B cell (primary cell): ENCODE results near the gene MBD6. TPM values are rescaled to one million over a fixed set of nuclear protein-coding genes. Genes with fewer than 3 reads are reported as not detected.

ENCODE experiments used
- ATAC-seq: fragments of 200-7000 bp; cut with Tn5 transposase; one replicate; pipeline ENCODE4 v1.10.0; 2021; ENCODE audit warnings: low read depth, mild to moderate bottlenecking, moderate number of reproducible peaks, moderate library complexity
- CTCF ChIA-PET: fragments of 350-600 bp; sonication (Branson Sonifier 250); formaldehyde crosslinking; loops from one replicate; lab custom pipeline; 2021; ENCODE audit warnings: antibody characterized with exemption, inconsistent platforms; lab: Charles Lee
- POLR2A ChIA-PET: fragments of 350-600 bp; sonication (Branson Sonifier 250); formaldehyde crosslinking; loops from one replicate; lab custom pipeline; 2021; ENCODE audit warnings: antibody characterized with exemption; lab: Charles Lee
- DNase-seq: peaks from one replicate; pipeline ENCODE4 v3.0.0; 2013
- H2AFZ ChIP-seq: 2 replicates; pipeline ENCODE4 v1.6.1; 2012; ENCODE audit warnings: mild to moderate bottlenecking, low read depth, low read length; ENCODE audit not compliant: insufficient read depth, poor library complexity, severe bottlenecking
- H3K27ac ChIP-seq, 2 donors: 1 replicate in 1 of 2; 2 replicates in 1 of 2; pipeline ENCODE4 v1.5.1; 2012 to 2013; ENCODE audit warnings: low read length in 2 of 2, mild to moderate bottlenecking in 2 of 2, moderate library complexity in 1 of 2
- H3K27me3 ChIP-seq, 4 experiments: fragments of 200-600 bp in 1 of 4; sonication (generic) in 1 of 4; replicated peaks in 1 of 4; 1 replicate in 2 of 4; 2 replicates in 2 of 4; pipeline versions ENCODE4 v1.6.1 to v1.7.0; 2013 to 2016; ENCODE audit warnings: low read length in 3 of 4, mild to moderate bottlenecking in 2 of 4, mixed read lengths in 1 of 4, moderate library complexity in 1 of 4; ENCODE audit not compliant: insufficient read depth in 4 of 4, control insufficient read depth in 3 of 4; ENCODE audit errors: control extremely low read depth in 1 of 4
- H3K36me3 ChIP-seq, 2 experiments: replicated peaks in 1 of 2; 1 replicate in 1 of 2; 2 replicates in 1 of 2; pipeline versions ENCODE4 v1.6.1 to v1.7.1; 2013; ENCODE audit warnings: low read length in 1 of 2; ENCODE audit not compliant: insufficient read depth in 2 of 2, control insufficient read depth in 1 of 2; ENCODE audit errors: control extremely low read depth in 1 of 2, extremely low read depth in 1 of 2
- H3K4me1 ChIP-seq, 2 donors: fragments of 200-600 bp in 1 of 2; sonication (generic) in 1 of 2; 1 replicate in 1 of 2; 2 replicates in 1 of 2; pipeline versions ENCODE4 v1.5.1 to v1.6.1; 2013 to 2017; ENCODE audit warnings: low read length in 2 of 2; ENCODE audit not compliant: control insufficient read depth in 2 of 2, insufficient read depth in 2 of 2
- H3K4me2 ChIP-seq: replicated peaks from 2 replicates; pipeline ENCODE3; 2012; ENCODE audit warnings: mild to moderate bottlenecking, low read depth, low read length; ENCODE audit not compliant: poor library complexity, severe bottlenecking
- H3K4me3 ChIP-seq, 5 experiments: fragments of 200-600 bp in 1 of 5; sonication (generic) in 1 of 5; 1 replicate in 3 of 5; 2 replicates in 2 of 5; pipeline versions ENCODE4 v1.5.1 to v1.7.0; 2011 to 2016; ENCODE audit warnings: low read length in 4 of 5, mild to moderate bottlenecking in 4 of 5, low read depth in 2 of 5, control low read depth in 1 of 5, moderate library complexity in 1 of 5; ENCODE audit not compliant: insufficient read depth in 1 of 5; ENCODE audit errors: control extremely low read depth in 1 of 5, extremely low read depth in 1 of 5
- H3K79me2 ChIP-seq: fragments of 200-600 bp; sonication (generic); one replicate; pipeline ENCODE4 v1.6.0; 2016; ENCODE audit warnings: low read length; ENCODE audit not compliant: control insufficient read depth, insufficient read depth
- H3K9ac ChIP-seq: fragments of 200-600 bp; sonication (generic); 2 replicates; pipeline ENCODE4 v1.6.1; 2017; ENCODE audit warnings: mild to moderate bottlenecking, low read length, moderate library complexity
- H3K9me3 ChIP-seq, 3 donors: one replicate each; pipeline versions ENCODE4 v1.6.1 to v1.7.1; 2013; ENCODE audit warnings: low read length in 2 of 3; ENCODE audit not compliant: control insufficient read depth in 2 of 3, insufficient read depth in 1 of 3; ENCODE audit errors: control extremely low read depth in 1 of 3
- H4K20me1 ChIP-seq: 2 replicates; pipeline ENCODE4 v1.6.0; 2012; ENCODE audit warnings: mild to moderate bottlenecking, low read length; ENCODE audit not compliant: insufficient read depth, control insufficient read depth, poor library complexity, severe bottlenecking
- H3K27ac Mint-ChIP-seq: one replicate; pipeline ENCODE4 v1.8.0; 2021; ENCODE audit warnings: mixed read lengths
- H3K27me3 Mint-ChIP-seq: one replicate; pipeline ENCODE4 v1.8.0; 2021; ENCODE audit warnings: mixed read lengths
- H3K4me1 Mint-ChIP-seq: one replicate; pipeline ENCODE4 v1.8.0; 2021; ENCODE audit warnings: mixed read lengths
- H3K4me3 Mint-ChIP-seq: one replicate; pipeline ENCODE4 v1.8.0; 2021; ENCODE audit warnings: mixed read lengths
- H3K9me3 Mint-ChIP-seq: one replicate; pipeline ENCODE4 v1.8.0; 2022; ENCODE audit warnings: mixed read lengths; ENCODE audit not compliant: insufficient read depth
- EZH2 ChIP-seq: IDR thresholded peaks from 2 replicates; pipeline ENCODE4 v1.6.1; 2012; ENCODE audit warnings: borderline replicate concordance, low read depth, mild to moderate bottlenecking, moderate library complexity, low read length; ENCODE audit not compliant: insufficient read depth, poor library complexity, severe bottlenecking
- WGBS: methylation state at CpG from one replicate; pipeline ENCODE4 v1.1.5; 2013; ENCODE audit warnings: missing lambda C conversion rate; ENCODE audit not compliant: insufficient coverage; 5-methylcytosine and 5-hydroxymethylcytosine counted together
- intact Hi-C: fragments of 100-400 bp; cut with micrococcal nuclease; formaldehyde crosslinking; loops from one replicate; pipeline ENCODE4 v1.10.0; 2022
- polyA plus RNA-seq: library from polyadenylated mRNA; depleted of rRNA; stranded (reverse); fragments of >200 nt; gene quantifications from 2 replicates; pipeline ENCODE4 v1.2.3, GENCODE V29; 2012
- total RNA-seq, 2 donors: library from RNA; stranded (reverse); fragments of 120-200 nt in 1 of 2; gene quantifications; 1 replicate in 1 of 2; 2 replicates in 1 of 2; pipeline versions ENCODE4 v1.2.3 to v1.2.4, GENCODE V29; 2013 to 2022
- TF ChIP-seq, protein P1 (sequence below): fragments of 200-600 bp; IDR thresholded peaks from one replicate; pipeline ENCODE4 v1.8.0; 2022; ENCODE audit warnings: antibody characterized with exemption, mild to moderate bottlenecking

Gene MBD6
- total and polyA plus RNA-seq, 2 donors (not counting 1 experiment from before 2014, with no cell fraction given), result 39.4 to 121 TPM

DNA sequence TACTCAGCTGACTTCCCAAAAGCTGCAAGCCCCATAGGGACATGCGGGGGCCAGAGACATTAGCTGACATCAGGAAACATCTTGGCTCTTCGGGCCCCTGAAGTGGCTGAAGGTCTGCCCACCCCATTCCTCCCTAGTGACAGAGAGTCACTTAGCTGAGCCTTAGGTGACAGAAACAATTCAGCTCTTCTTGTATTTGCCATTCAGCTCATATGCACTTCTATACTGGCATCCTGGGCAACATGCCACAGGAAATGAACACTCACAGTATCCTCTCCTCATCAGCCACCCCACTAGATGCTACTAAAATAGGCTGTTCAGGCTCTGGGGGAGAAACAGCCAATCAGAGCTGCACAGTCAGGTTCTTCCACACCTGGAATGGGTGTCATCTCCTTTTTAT, 21.0 kb downstream of the MBD6 start:
- DNase-seq, result no peak
- no peak overlapping the region for H3K4me3 Mint-ChIP-seq
- 30% methylated on average over 2 of the region's 2 CpGs for WGBS

More for the DNA sequence above, 21.0 kb downstream of the MBD6 start:
- H3K4me1 Mint-ChIP-seq, result peaks cover 31% of the 10 kb centered on the region
- intact Hi-C loops, result no loop called here
- ChIA-PET POLR2A (interaction anchor here (1.9 kb wide), 1 partner anchor 20 kb away, joined by 13 read pairs; no protein-coding TSS in a partner anchor), CTCF (interaction anchor here (0.7 kb wide), 1 partner anchor 20 kb away, joined by 3 read pairs; no protein-coding TSS in a partner anchor)
- peaks cover 11 to 13% of the 10 kb centered on the region in 2 donors for H3K4me1 ChIP-seq
- no peak overlapping the region for H3K4me2 ChIP-seq
- no peak overlapping the region for H3K27ac ChIP-seq
- H2AFZ ChIP-seq, result no peak overlapping the region
- H3K36me3 ChIP-seq, result peaks cover 0 to 23% of the 10 kb centered on the region in 2 experiments
- no peaks in the 10 kb centered on the region for H3K9me3 Mint-ChIP-seq
- H3K4me3 ChIP-seq, result no peak overlapping the region
- no peaks in the 10 kb centered on the region for H3K27me3 Mint-ChIP-seq
- H3K9me3 ChIP-seq, result no peaks in the 10 kb centered on the region
- ATAC-seq, result no peak
- no peak overlapping the region for H3K9ac ChIP-seq
- no peak overlapping the region for H3K27ac Mint-ChIP-seq
- no peak for TF ChIP-seq EZH2
- TF ChIP-seq, protein P1, sequence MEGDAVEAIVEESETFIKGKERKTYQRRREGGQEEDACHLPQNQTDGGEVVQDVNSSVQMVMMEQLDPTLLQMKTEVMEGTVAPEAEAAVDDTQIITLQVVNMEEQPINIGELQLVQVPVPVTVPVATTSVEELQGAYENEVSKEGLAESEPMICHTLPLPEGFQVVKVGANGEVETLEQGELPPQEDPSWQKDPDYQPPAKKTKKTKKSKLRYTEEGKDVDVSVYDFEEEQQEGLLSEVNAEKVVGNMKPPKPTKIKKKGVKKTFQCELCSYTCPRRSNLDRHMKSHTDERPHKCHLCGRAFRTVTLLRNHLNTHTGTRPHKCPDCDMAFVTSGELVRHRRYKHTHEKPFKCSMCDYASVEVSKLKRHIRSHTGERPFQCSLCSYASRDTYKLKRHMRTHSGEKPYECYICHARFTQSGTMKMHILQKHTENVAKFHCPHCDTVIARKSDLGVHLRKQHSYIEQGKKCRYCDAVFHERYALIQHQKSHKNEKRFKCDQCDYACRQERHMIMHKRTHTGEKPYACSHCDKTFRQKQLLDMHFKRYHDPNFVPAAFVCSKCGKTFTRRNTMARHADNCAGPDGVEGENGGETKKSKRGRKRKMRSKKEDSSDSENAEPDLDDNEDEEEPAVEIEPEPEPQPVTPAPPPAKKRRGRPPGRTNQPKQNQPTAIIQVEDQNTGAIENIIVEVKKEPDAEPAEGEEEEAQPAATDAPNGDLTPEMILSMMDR, result no peak
- H3K79me2 ChIP-seq, result peaks cover 19% of the 10 kb centered on the region
- H4K20me1 ChIP-seq, result no peaks in the 10 kb centered on the region
- H3K27me3 ChIP-seq, result peaks cover 0 to 4% (median 1%) of the 10 kb centered on the region in 4 experiments
